HG03066 (cell line): ENCODE data around the gene VAMP2.

Experiments
- ATAC-seq: cut with Tn5 transposase; IDR thresholded peaks from one replicate; pipeline ENCODE4 v1.9.1; 2021; ENCODE audit warnings: low read depth; ENCODE audit not compliant: unreplicated experiment

The VAMP2 gene

GRCh38 chr17:8162233-8162996 is at the start of gene VAMP2:
VAMP2 (minus strand) TSS chr17:8162948; CDS start chr17:8162879, 69 bp downstream.
- no peak for ATAC-seq

- ATAC-seq: peak; percentile 16
Observed at GRCh38 chr17:8210761-8211458, 48.2 kb upstream of the VAMP2 start.

GRCh38 chr17:8209907-8210760 is 47.4 kb upstream of the VAMP2 start, which contains the start of gene AURKB:
AURKB (minus strand) TSS chr17:8210575; CDS start chr17:8210224, 351 bp downstream.
- ATAC-seq: peak; percentile 73

GRCh38 chr17:8206536-8206935 is 43.8 kb upstream of the VAMP2 start:
- ATAC-seq: no peak

- no peak for ATAC-seq
Observed at GRCh38 chr17:8204761-8205555, 42.2 kb upstream of the VAMP2 start.

- ATAC-seq: peak; percentile 27
Observed at GRCh38 chr17:8192070-8192815, 29.5 kb upstream of the VAMP2 start.

GRCh38 chr17:8190506-8190905 is 27.8 kb upstream of the VAMP2 start:
- no peak for ATAC-seq

- ATAC-seq: peak; percentile 45
Observed at GRCh38 chr17:8189711-8190477, 27.1 kb upstream of the VAMP2 start, which contains the start of gene BORCS6. BORCS6 (minus strand) TSS chr17:8190180; CDS start chr17:8190140, 40 bp downstream.

- ATAC-seq: no peak
Observed at GRCh38 chr17:8189041-8189710, 26.4 kb upstream of the VAMP2 start.

- no peak for ATAC-seq
Observed at GRCh38 chr17:8188263-8188839, 25.6 kb upstream of the VAMP2 start.

GRCh38 chr17:8187517-8188262 is 24.9 kb upstream of the VAMP2 start:
- peak; percentile 23 for ATAC-seq

GRCh38 chr17:8186787-8187516 is 24.2 kb upstream of the VAMP2 start:
- ATAC-seq: peak; percentile 24

- no peak for ATAC-seq
Observed at GRCh38 chr17:8186446-8186786, 23.7 kb upstream of the VAMP2 start.

- ATAC-seq: no peak
Observed at GRCh38 chr17:8185582-8186445, 23.1 kb upstream of the VAMP2 start.

- ATAC-seq: no peak
Observed at GRCh38 chr17:8176998-8177731, 14.4 kb upstream of the VAMP2 start.
